ENCODE results near the gene GSK3A. TPM values are rescaled to one million over a fixed set of nuclear protein-coding genes. Genes with fewer than 3 reads are reported as not detected.

GSK3A gene
- total RNA-seq, 2 donors from 2014 or later, result 12.5 to 14.5 TPM

- Histone ChIP-seq H3K4me1 (no peaks in the 10 kb centered on the region), H3K36me3 (replicated peaks in 1 of 2; ENCODE audit: insufficient read depth in 1 of 2, low read depth in 2 of 2) (peaks cover 9 to 39% of the 10 kb centered on the region in 2 donors), H3K27me3 (no peaks in the 10 kb centered on the region), H3K9me3 (no peaks in the 10 kb centered on the region), H3K4me3 (no peak overlapping the region), H3K27ac (peak overlapping the region in 1 of 4 donors; percentile 75)
- DNase-seq (no peak), ATAC-seq (no peak)
- TF ChIP-seq POLR2A (IDR thresholded peaks at IDR 0.05), result no peak
- 68 to 76% methylated on average over 5 of the region's 5 CpGs for WGBS, 2 donors
- intact Hi-C loops (cut with DNase I), result no loop called here
Observed at GRCh38 chr19:42202290-42202880, 40.0 kb downstream of the GSK3A start.

- H3K9me3 ChIP-seq, result no peaks in the 10 kb centered on the region
- H3K36me3 ChIP-seq (replicated peaks in 1 of 2; ENCODE audit: insufficient read depth in 1 of 2, low read depth in 2 of 2), result peaks cover 9 to 32% of the 10 kb centered on the region in 2 donors
- H3K4me1 ChIP-seq, result no peaks in the 10 kb centered on the region
- H3K27me3 ChIP-seq, result no peaks in the 10 kb centered on the region
- ATAC-seq (no peak), DNase-seq (peak in 1 of 4 donors; percentile 63)
- 60 to 78% methylated on average over 5 to 6 of the region's 6 CpGs for WGBS, 2 donors
- no peak for TF ChIP-seq POLR2A (IDR thresholded peaks at IDR 0.05)
- TF ChIP-seq, protein P1, sequence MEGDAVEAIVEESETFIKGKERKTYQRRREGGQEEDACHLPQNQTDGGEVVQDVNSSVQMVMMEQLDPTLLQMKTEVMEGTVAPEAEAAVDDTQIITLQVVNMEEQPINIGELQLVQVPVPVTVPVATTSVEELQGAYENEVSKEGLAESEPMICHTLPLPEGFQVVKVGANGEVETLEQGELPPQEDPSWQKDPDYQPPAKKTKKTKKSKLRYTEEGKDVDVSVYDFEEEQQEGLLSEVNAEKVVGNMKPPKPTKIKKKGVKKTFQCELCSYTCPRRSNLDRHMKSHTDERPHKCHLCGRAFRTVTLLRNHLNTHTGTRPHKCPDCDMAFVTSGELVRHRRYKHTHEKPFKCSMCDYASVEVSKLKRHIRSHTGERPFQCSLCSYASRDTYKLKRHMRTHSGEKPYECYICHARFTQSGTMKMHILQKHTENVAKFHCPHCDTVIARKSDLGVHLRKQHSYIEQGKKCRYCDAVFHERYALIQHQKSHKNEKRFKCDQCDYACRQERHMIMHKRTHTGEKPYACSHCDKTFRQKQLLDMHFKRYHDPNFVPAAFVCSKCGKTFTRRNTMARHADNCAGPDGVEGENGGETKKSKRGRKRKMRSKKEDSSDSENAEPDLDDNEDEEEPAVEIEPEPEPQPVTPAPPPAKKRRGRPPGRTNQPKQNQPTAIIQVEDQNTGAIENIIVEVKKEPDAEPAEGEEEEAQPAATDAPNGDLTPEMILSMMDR (IDR thresholded peaks at IDR 0.05), result no peak
- intact Hi-C loops (cut with DNase I), result no loop called here
- peak overlapping the region in 1 of 4 donors; percentile 75 for H3K27ac ChIP-seq
- H3K4me3 ChIP-seq, result no peak overlapping the region
Observed at GRCh38 chr19:42201489-42202289, 40.7 kb downstream of the GSK3A start.

DNA sequence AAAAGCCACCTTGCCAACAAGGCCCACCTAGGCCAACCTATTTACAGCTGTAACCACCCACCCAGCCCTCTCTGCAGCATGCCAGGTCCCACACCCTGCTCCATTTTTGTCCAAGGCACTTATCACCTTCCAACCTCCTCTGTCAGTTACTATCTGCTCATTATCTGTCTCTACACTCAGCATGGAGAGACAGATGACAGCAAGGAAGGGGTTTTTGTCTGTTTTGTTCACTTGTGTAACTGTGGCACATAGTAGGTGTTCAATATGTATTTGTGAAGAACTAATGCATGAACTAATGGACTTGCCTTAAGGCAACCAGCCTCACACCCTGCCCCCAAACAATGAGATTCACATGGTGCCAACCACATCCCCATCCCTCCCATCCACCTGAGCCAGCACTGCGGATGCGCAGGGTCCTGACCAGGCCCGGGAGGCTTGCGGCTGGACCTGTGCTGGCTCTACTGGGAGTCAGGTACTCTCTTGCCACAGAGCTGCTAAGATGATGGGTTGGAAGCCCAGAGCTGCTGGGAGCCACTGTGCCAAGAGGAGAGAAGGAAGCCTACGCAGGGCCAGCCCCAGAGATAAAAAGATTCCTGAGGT is 42.2 kb downstream of the GSK3A start:
- DNase-seq (no peak), ATAC-seq (no peak)
- no peak overlapping the region for H3K27ac ChIP-seq
- WGBS, 2 donors, result 79 to 95% methylated on average over 4 to 5 of the region's 5 CpGs
- TF ChIP-seq, protein P1 (IDR thresholded peaks at IDR 0.05), result no peak
- no peak for TF ChIP-seq POLR2A (IDR thresholded peaks at IDR 0.05)
- intact Hi-C loops (cut with DNase I), result no loop called here
- no peaks in the 10 kb centered on the region for H3K4me1 ChIP-seq
- no peak overlapping the region for H3K4me3 ChIP-seq
- peaks cover 9 to 29% of the 10 kb centered on the region in 2 donors for H3K36me3 ChIP-seq (replicated peaks in 1 of 2; ENCODE audit: insufficient read depth in 1 of 2, low read depth in 2 of 2)
- no peaks in the 10 kb centered on the region for H3K27me3 ChIP-seq
- no peaks in the 10 kb centered on the region for H3K9me3 ChIP-seq

DNA sequence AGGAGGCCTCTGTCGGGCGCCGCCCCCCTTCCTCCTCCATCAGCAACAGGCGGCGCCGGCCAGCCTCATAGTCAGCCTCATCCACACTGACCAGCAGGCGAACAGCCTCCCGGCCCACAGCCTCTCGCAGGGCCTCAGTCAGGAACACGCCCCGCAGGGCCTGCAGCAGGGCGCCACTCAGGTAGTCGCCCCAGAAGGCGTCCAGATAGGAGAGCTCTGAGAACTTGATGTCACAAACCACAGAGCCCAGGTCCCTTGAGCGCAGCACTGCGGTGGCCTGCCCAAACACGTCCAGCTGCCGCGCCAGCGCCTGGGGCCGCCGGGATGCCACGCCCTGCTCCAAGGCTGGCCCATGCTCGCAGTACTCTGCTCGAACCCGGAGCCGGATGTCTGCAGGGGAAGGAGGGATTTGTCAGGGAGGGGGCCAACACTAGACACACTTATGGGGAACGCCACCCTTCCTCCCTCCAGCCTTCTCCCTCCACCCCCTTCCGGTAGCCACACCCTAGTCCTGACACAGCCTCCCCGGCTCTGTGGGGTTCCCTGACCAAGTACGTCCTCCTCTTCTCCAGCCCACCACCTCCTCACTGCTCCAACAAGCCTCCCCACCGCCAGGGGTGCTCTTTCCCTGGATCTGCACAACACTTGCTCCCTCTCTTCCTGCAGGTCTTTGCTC is 42.8 kb downstream of the GSK3A start:
- 64 to 90% methylated on average over 9 to 32 of the region's 32 CpGs for WGBS, 2 donors
- ATAC-seq (no peak), DNase-seq (peak in 1 of 4 donors; percentile 50)
- Histone ChIP-seq H3K9me3 (no peaks in the 10 kb centered on the region), H3K27me3 (no peaks in the 10 kb centered on the region), H3K4me1 (no peaks in the 10 kb centered on the region), H3K27ac (peak overlapping the region in 1 of 4 donors; percentile 29), H3K4me3 (no peak overlapping the region), H3K36me3 (replicated peaks in 1 of 2; ENCODE audit: insufficient read depth in 1 of 2, low read depth in 2 of 2) (peaks cover 9 to 29% of the 10 kb centered on the region in 2 donors)
- no peak for TF ChIP-seq POLR2A (IDR thresholded peaks at IDR 0.05)
- TF ChIP-seq, protein P1 (IDR thresholded peaks at IDR 0.05), result no peak
- intact Hi-C loops (cut with DNase I), result no loop called here

All from body of pancreas (tissue), 4 donors.